Ovary (tissue), 9 donors: ENCODE results near the gene CYP21A2. TPM values are rescaled to one million over a fixed set of nuclear protein-coding genes. Genes with fewer than 3 reads are reported as not detected.
"Not testable (repeated sequence)": the region's sequence is repeated elsewhere in the genome, so short reads cannot be mapped to it uniquely, and the experiment has no call there.

Experiments used
- DNase-seq, 5 donors: peaks; one replicate each; pipeline ENCODE4 v3.0.0-alpha.2; 2019 to 2020
- H3K27ac ChIP-seq, 2 donors: fragments of 200-600 bp; one replicate each; pipeline versions ENCODE4 v1.5.1 to v1.8.0; 2019 to 2022
- H3K27me3 ChIP-seq: fragments of 200-600 bp; one replicate; pipeline ENCODE4 v1.8.0; 2022
- H3K36me3 ChIP-seq: fragments of 200-600 bp; sonication (generic); one replicate; pipeline ENCODE4 v1.5.1; 2019
- H3K4me1 ChIP-seq: one replicate; pipeline ENCODE4 v1.8.1; 2013; ENCODE audit warnings: mild to moderate bottlenecking, moderate library complexity; ENCODE audit not compliant: insufficient read depth
- H3K4me3 ChIP-seq: fragments of 200-600 bp; sonication (generic); one replicate; pipeline ENCODE4 v1.5.1; 2017
- H3K9me3 ChIP-seq, 2 donors: fragments of 200-600 bp in 1 of 2; sonication (generic) in 1 of 2; one replicate each; pipeline versions ENCODE4 v1.5.1 to v1.8.1; 2013 to 2019; ENCODE audit warnings: mild to moderate bottlenecking in 1 of 2, moderate library complexity in 1 of 2
- EP300 ChIP-seq: sonication (generic); formaldehyde crosslinking; IDR thresholded peaks from one replicate; pipeline ENCODE4 v1.6.1; 2017; ENCODE audit warnings: antibody characterized with exemption
- POLR2A ChIP-seq: fragments of 450-650 bp; IDR thresholded peaks from one replicate; pipeline ENCODE4 v1.6.1; 2017; ENCODE audit warnings: antibody characterized with exemption, mild to moderate bottlenecking, moderate library complexity
- WGBS, 3 donors: extraction: QIAGEN DNeasy Blood & Tissue Kit in 1 of 3; methylation state at CpG; one replicate each; pipeline versions ENCODE4 v1.1.5 to v1.1.7; 2013 to 2017; 5-methylcytosine and 5-hydroxymethylcytosine counted together
- intact Hi-C, 4 donors: fragments of 100-400 bp; cut with DNase I; formaldehyde crosslinking; loops; one replicate each; pipeline versions ENCODE4 v1.11.0 to v1.15.1; 2022 to 2023
- polyA plus RNA-seq, 2 donors: library from polyadenylated mRNA; stranded (reverse); fragments of 200-250 nt in 1 of 2; fragments of 350-450 nt in 1 of 2; fragmentation: Illumina TruSeq in 1 of 2; extraction: RNeasy Lipid Tissue Mini Kit (QIAGEN cat#74804) in 1 of 2; gene quantifications; one replicate each; pipeline ENCODE4 v1.2.3, GENCODE V29; 2013 to 2014
- total RNA-seq, 7 donors: library from RNA; depleted of rRNA in 2 of 7; stranded (reverse); fragments of >200 nt in 2 of 7; fragmentation: NEBNext Ultra II Directional in 3 of 7; extraction: Animal tissue kit (Norgen Biotek cat#: 25700) in 3 of 7; gene quantifications; one replicate each; pipeline versions ENCODE4 v1.1.0 to v1.2.4, GENCODE V29; 2016 to 2023
- TF ChIP-seq, protein P1 (sequence below), 3 donors: fragments of 450-650 bp in 2 of 3; fragments of 200-600 bp in 1 of 3; IDR thresholded peaks; one replicate each; pipeline versions ENCODE4 v1.5.1 to v1.8.0; 2016 to 2022; ENCODE audit warnings: antibody characterized with exemption in 3 of 3, mild to moderate bottlenecking in 1 of 3
- donor health status: DM: no; HTN: no; CAD: no; lungs with moderate emphysema.
- donor health status: DM: no; HTN: no; CAD: no.
- donor health status: Bipolar disorder and iron deficiency.
- donor health status: DM: yes; HTN: yes; CAD: no.
- donor health status: DM: no; HTN: no; CAD: no.
- donor health status: DM: yes; HTN: yes; CAD: no.

CYP21A2 gene
- total and polyA plus RNA-seq, 9 donors: 1.9 to 21.7 (median 7.5) TPM

DNA sequence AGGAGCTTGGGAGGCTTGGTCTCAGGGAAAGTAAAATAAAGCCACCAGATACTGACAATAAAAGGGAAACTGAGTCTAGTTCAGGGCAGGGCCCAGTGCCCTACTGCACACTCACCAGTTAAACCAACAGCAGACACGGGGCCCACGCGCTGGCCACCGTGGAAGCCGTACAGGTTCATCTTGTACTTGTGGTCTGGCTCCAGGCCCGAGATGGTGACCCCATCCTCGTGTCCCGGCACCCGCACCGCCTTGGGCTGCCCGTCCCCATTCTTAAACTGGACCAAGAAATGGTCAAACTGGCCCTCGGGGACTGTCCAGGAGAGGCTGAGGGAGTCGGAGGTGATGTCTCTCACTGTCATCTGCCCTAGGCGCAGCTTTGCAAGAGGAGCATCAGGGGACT, 26.5 kb downstream of the CYP21A2 start:
- intact Hi-C loops: no loop called here
- Histone ChIP-seq H3K27ac (no peak overlapping the region), H3K9me3 (no peaks in the 10 kb centered on the region), H3K4me3 (no peak overlapping the region), H3K4me1 (no peaks in the 10 kb centered on the region), H3K36me3 (no peaks in the 10 kb centered on the region), H3K27me3 (no peaks in the 10 kb centered on the region)
- 84 to 91% (median 90%) methylated on average over 14 of the region's 14 CpGs for WGBS, 3 donors
- peak in 1 of 5 donors; percentile 30 for DNase-seq
- TF ChIP-seq, protein P1, sequence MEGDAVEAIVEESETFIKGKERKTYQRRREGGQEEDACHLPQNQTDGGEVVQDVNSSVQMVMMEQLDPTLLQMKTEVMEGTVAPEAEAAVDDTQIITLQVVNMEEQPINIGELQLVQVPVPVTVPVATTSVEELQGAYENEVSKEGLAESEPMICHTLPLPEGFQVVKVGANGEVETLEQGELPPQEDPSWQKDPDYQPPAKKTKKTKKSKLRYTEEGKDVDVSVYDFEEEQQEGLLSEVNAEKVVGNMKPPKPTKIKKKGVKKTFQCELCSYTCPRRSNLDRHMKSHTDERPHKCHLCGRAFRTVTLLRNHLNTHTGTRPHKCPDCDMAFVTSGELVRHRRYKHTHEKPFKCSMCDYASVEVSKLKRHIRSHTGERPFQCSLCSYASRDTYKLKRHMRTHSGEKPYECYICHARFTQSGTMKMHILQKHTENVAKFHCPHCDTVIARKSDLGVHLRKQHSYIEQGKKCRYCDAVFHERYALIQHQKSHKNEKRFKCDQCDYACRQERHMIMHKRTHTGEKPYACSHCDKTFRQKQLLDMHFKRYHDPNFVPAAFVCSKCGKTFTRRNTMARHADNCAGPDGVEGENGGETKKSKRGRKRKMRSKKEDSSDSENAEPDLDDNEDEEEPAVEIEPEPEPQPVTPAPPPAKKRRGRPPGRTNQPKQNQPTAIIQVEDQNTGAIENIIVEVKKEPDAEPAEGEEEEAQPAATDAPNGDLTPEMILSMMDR (IDR thresholded peaks at IDR 0.05): no peak
- no peak for TF ChIP-seq POLR2A
- TF ChIP-seq EP300: no peak

DNA sequence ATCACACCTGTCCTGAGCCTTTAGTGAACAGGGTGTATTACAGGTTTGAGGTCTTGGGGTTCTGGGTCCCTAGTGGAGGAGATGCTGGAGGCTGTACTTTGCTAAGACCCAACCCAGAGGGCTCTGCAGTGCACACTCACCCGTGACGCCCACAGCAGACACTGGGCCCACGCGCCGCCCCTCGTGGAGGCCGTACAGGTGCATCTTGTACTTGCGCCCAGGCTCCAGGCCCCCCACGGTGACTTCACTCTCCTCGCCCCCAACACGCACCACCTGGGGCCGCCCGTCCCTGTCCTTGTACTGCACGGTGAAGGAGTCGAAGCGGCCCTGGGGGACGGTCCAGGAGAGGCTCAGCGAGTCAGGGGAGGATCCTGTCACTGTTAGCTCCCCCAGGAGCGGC, 29.3 kb downstream of the CYP21A2 start:
- DNase-seq, H3K27ac ChIP-seq, H3K9me3 ChIP-seq, H3K4me1 ChIP-seq, intact Hi-C loops, H3K36me3 ChIP-seq, H3K4me3 ChIP-seq, H3K27me3 ChIP-seq: not testable (repeated sequence)
- 82 to 88% (median 84%) methylated on average over 18 to 19 of the region's 19 CpGs for WGBS, 3 donors

DNA sequence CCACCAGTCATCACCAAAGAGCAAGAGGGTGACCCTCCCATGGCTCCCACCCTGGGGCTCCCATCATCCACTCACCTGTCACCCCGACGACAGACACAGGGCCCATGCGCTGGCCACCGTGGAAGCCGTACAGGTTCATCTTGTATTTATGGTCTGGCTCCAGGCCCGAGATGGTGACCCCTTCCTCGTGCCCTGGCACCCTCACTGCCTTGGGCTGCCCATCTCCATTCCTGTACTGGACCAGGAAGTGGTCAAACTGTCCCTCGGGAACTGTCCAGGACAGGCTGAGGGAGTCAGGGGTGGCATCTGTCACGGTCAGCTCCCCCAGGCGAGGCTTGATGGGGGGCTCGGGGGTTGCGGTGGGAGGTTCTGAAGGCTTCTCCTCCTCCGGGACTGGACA, 30.1 kb downstream of the CYP21A2 start:
- DNase-seq, H3K27me3 ChIP-seq, intact Hi-C loops, H3K36me3 ChIP-seq, H3K4me1 ChIP-seq, H3K27ac ChIP-seq, H3K9me3 ChIP-seq, H3K4me3 ChIP-seq: not testable (repeated sequence)
- WGBS, 3 donors: 79 to 89% (median 84%) methylated on average over 13 of the region's 13 CpGs

DNA sequence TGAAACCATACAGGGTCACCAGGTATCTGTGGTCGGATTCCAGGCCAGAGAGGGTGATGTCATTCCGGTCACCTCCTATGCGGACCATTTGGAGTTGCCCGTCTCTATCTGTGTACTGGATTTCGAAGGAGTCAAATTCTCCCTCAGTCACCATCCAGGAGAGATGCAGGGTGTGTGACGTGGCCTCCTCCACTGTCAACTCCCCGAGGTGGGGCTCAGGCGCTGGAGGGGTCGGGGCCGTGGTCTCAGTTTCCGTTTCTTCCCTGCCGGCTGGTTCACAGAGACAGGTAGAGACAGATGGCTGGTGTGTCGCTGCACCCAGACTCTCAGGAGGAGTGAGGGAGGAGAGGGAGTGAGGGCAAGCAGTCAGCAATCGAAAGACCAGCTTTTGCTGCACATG, 30.7 kb downstream of the CYP21A2 start:
- Histone ChIP-seq H3K27ac (no peak overlapping the region), H3K4me1 (no peaks in the 10 kb centered on the region), H3K36me3 (no peaks in the 10 kb centered on the region), H3K4me3 (no peak overlapping the region), H3K27me3 (no peaks in the 10 kb centered on the region), H3K9me3 (no peaks in the 10 kb centered on the region)
- no peak for DNase-seq
- TF ChIP-seq, protein P1 (IDR thresholded peaks at IDR 0.05): no peak
- TF ChIP-seq POLR2A: no peak
- TF ChIP-seq EP300: no peak
- 86 to 90% (median 89%) methylated on average over 14 of the region's 14 CpGs for WGBS, 3 donors
- intact Hi-C loops: no loop called here

DNA sequence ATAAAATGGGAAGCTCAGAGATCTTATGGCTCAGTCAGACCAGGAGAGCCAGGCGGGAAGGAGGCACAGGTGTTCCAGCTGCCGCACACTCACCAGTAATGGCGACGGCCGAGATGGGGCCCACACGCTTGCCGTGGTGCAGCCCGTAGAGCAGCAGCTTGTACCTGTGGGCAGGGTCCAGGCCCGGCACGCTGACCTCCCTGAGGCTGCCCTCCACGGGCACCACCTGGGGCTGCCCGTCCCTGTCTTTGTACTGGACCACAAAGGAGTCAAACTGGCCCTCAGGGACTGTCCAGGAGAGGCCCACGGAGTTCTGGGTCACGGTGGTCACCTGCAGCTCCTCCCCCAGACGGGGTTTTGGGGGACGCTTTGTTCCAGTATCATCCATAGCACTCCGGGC, 31.2 kb downstream of the CYP21A2 start:
- no peak for TF ChIP-seq EP300
- no peaks in the 10 kb centered on the region for H3K9me3 ChIP-seq
- intact Hi-C loops: no loop called here
- no peaks in the 10 kb centered on the region for H3K4me1 ChIP-seq
- DNase-seq: no peak
- H3K27me3 ChIP-seq: no peaks in the 10 kb centered on the region
- no peak overlapping the region for H3K27ac ChIP-seq
- no peak overlapping the region for H3K4me3 ChIP-seq
- WGBS, 3 donors: 83 to 93% (median 91%) methylated on average over 13 to 17 of the region's 17 CpGs
- no peaks in the 10 kb centered on the region for H3K36me3 ChIP-seq

DNA sequence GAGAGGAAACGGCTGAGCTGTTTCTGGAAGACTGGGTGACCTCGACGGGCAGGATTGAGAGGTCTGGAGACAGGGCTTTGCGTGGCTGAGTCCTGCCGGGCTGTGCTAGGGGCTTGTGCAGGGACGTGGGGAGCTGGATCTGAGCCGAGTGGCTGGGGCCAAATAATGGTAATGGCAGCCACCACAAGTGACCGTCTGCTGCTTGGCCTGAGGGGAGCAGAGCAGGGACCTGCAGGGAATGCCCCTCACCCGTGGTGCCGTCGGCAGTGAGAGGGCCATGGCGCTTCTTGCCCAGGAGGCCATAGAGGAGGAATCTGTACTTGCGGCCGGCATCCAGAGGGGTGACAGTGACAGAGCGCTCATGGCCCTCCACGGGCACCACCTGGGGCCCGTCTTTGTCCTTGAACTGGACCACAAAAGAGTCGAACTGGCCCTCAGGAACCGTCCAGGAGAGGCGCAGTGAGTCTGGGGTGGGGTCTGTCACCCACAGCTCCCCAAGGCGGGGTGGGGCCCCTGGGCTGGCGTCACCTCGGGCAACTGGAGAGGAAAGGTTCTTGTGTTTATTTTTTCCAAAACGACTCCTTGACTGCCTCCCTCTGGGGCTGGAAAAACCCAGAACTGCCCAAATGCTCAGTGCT, 31.8 kb downstream of the CYP21A2 start:
- 77 to 82% (median 81%) methylated on average over 24 of the region's 24 CpGs for WGBS, 3 donors
- H3K36me3 ChIP-seq: no peaks in the 10 kb centered on the region
- no peaks in the 10 kb centered on the region for H3K4me1 ChIP-seq
- no peaks in the 10 kb centered on the region for H3K27me3 ChIP-seq
- intact Hi-C loops: no loop called here
- H3K9me3 ChIP-seq: no peaks in the 10 kb centered on the region
- no peak for DNase-seq
- no peak for TF ChIP-seq POLR2A
- TF ChIP-seq, protein P1 (IDR thresholded peaks at IDR 0.05): no peak
- H3K27ac ChIP-seq: no peak overlapping the region
- no peak overlapping the region for H3K4me3 ChIP-seq
